Eye (tissue), 1 donor: ENCODE results near the gene CACNA1C.

Source experiments
- DNase-seq: peaks from one replicate; pipeline ENCODE4 v3.0.0-alpha.2; 2015

Gene CACNA1C

GRCh38 chr12:2208837-2209635 is 156.2 kb downstream of the CACNA1C start:
- DNase-seq, result no peak

- DNase-seq, result no peak
These were observed 158.3 kb downstream of the CACNA1C start for GRCh38 chr12:2211119-2211518.

GRCh38 chr12:2212537-2212936 is 159.8 kb downstream of the CACNA1C start:
- DNase-seq, result no peak

- DNase-seq, result peak; percentile 78
These were observed 160.4 kb downstream of the CACNA1C start for GRCh38 chr12:2212971-2213869.

- DNase-seq, result no peak
These were observed 161.6 kb downstream of the CACNA1C start for GRCh38 chr12:2214411-2214810.

- no peak for DNase-seq
These were observed 163.1 kb downstream of the CACNA1C start for GRCh38 chr12:2215709-2216560.

- DNase-seq, result no peak
These were observed 165.9 kb downstream of the CACNA1C start for GRCh38 chr12:2218706-2219105.

GRCh38 chr12:2221030-2221621 is 168.3 kb downstream of the CACNA1C start:
- DNase-seq, result no peak

- DNase-seq, result no peak
These were observed 169.9 kb downstream of the CACNA1C start for GRCh38 chr12:2222691-2223090.

GRCh38 chr12:2224961-2225360 is 172.2 kb downstream of the CACNA1C start:
- DNase-seq, result no peak

GRCh38 chr12:2225696-2226095 is 172.9 kb downstream of the CACNA1C start:
- no peak for DNase-seq

GRCh38 chr12:2226641-2227040 is 173.9 kb downstream of the CACNA1C start:
- DNase-seq, result no peak

- no peak for DNase-seq
These were observed 174.6 kb downstream of the CACNA1C start for GRCh38 chr12:2227360-2227759.

- no peak for DNase-seq
These were observed 175.7 kb downstream of the CACNA1C start for GRCh38 chr12:2228535-2228934.

- DNase-seq, result no peak
These were observed 177.1 kb downstream of the CACNA1C start for GRCh38 chr12:2229661-2230539.

GRCh38 chr12:2231011-2231595 is 178.3 kb downstream of the CACNA1C start:
- no peak for DNase-seq

- no peak for DNase-seq
These were observed 179.2 kb downstream of the CACNA1C start for GRCh38 chr12:2231956-2232355.

- DNase-seq, result no peak
These were observed 180.2 kb downstream of the CACNA1C start for GRCh38 chr12:2233034-2233433.

GRCh38 chr12:2234091-2234490 is 181.3 kb downstream of the CACNA1C start:
- DNase-seq, result no peak

GRCh38 chr12:2234646-2235350 is 182.0 kb downstream of the CACNA1C start:
- DNase-seq, result no peak
